ENCODE measurements around the gene BCAP31.

BCAP31 gene

GRCh38 chrX:153724252-153725038 lies at the start of gene BCAP31, which contains the start of gene ABCD1:
BCAP31 (minus strand) TSS chrX:153724387; CDS start chrX:153723244, 1,143 bp downstream.
ABCD1 (plus strand) TSS chrX:153724856; CDS start chrX:153725267, 411 bp downstream.
- DNase-seq, result peak; percentile 85

DNA sequence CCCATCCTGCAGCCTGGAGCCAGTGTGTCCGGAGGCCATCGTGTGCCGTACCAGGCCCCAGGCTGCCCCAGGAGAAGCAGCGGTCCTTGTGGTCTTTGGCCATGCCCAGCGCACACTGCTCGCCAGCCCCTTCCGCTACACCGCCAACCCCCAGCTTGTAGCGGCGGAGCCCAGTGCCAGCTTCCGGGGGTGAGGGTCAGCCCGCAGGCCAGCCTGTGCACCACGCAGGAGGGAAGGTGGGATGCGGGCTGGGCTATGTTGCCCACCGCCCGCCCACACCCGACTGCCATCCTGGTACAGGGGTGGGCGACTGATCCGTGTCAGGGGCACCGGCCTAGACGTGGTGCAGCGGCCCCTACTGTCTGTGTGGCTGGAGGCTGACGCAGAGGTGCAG lies 49.0 kb upstream of the BCAP31 start:
- DNase-seq, result no peak

GRCh38 chrX:153772316-153773217 lies 48.4 kb upstream of the BCAP31 start:
- DNase-seq, result no peak

GRCh38 chrX:153771415-153772315 lies 47.5 kb upstream of the BCAP31 start:
- no peak for DNase-seq

DNA sequence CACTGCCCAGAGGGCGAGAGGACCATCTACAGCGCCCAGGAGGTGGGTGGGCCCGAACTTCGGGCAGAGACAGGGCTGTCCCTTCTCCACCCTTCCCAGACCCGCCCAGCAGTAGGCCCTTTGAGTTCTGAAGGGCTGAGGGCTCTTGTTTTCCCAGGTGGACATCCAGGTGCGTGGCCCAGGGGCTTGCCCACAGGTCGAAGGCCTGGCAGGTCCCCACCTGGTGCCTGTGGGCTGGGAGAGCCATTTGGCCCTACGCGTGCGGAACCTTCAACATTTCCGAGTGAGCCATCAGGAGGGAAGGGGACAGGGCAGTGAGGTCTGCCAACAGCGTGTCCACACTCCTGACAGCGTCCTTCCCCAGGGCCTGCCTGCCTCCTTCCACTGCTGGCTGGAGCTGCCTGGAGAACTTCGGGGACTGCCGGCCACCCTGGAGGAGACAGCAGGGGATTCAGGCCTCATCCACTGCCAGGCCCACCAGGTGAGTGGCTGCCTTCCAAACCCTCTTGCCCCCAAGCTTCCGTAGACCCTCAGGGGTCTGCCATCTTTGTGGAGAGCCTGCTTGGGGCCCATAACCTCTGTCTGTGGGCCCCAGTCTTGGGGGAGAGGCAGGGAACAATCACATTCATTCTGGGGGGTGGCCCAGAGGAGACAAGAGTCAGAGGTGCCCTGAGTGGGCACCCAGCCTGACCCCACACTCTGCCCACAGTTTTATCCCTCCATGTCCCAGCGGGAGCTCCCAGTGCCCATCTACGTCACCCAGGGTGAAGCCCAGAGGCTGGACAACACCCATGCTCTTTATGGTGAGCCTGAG lies 46.6 kb upstream of the BCAP31 start:
- DNase-seq, result no peak

GRCh38 chrX:153769865-153770600 lies 45.8 kb upstream of the BCAP31 start:
- DNase-seq, result no peak

GRCh38 chrX:153769158-153769864 lies 45.1 kb upstream of the BCAP31 start:
- DNase-seq, result no peak

GRCh38 chrX:153768311-153769157 lies 44.3 kb upstream of the BCAP31 start:
- no peak for DNase-seq

DNA sequence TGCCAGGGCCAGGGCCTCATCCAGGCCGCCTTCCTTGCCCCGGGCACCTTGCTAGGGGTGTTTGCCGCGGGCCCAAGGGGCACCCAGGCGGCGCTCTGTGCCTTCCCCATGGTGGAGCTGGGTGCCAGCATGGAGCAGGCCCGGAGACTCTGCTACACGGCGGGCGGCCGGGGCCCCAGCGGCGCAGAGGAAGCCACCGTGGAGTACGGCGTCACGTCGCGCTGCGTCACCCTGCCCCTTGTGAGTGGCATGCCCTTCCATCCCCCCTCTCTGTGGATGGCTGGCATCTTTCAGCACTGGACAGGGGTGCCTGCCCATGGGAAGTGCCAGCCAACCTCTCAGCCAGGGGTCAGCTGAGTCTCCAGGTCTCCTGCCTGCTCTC lies 43.5 kb upstream of the BCAP31 start:
- no peak for DNase-seq

DNA sequence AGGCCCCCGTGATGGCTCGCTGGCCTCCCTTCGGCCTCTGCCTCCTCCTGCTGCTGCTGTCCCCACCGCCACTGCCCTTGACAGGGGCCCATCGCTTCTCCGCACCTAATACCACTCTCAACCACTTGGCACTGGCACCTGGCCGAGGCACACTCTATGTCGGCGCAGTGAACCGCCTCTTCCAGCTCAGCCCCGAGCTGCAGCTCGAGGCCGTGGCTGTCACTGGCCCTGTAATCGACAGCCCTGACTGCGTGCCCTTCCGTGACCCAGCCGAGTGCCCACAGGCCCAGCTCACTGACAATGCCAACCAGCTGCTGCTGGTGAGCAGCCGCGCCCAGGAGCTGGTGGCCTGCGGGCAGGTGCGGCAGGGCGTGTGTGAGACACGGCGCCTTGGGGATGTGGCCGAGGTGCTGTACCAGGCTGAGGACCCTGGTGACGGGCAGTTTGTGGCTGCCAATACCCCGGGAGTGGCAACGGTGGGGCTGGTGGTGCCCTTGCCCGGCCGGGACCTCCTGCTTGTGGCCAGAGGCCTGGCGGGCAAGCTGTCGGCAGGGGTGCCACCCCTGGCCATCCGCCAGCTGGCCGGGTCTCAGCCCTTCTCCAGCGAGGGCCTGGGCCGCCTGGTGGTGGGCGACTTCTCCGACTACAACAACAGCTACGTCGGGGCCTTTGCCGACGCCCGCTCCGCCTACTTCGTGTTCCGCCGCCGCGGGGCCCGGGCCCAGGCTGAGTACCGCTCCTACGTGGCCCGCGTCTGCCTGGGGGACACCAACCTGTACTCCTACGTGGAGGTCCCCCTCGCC lies 42.9 kb upstream of the BCAP31 start:
- DNase-seq, result no peak

GRCh38 chrX:153766098-153766817 lies 42.1 kb upstream of the BCAP31 start:
- peak; percentile 43 for DNase-seq

DNA sequence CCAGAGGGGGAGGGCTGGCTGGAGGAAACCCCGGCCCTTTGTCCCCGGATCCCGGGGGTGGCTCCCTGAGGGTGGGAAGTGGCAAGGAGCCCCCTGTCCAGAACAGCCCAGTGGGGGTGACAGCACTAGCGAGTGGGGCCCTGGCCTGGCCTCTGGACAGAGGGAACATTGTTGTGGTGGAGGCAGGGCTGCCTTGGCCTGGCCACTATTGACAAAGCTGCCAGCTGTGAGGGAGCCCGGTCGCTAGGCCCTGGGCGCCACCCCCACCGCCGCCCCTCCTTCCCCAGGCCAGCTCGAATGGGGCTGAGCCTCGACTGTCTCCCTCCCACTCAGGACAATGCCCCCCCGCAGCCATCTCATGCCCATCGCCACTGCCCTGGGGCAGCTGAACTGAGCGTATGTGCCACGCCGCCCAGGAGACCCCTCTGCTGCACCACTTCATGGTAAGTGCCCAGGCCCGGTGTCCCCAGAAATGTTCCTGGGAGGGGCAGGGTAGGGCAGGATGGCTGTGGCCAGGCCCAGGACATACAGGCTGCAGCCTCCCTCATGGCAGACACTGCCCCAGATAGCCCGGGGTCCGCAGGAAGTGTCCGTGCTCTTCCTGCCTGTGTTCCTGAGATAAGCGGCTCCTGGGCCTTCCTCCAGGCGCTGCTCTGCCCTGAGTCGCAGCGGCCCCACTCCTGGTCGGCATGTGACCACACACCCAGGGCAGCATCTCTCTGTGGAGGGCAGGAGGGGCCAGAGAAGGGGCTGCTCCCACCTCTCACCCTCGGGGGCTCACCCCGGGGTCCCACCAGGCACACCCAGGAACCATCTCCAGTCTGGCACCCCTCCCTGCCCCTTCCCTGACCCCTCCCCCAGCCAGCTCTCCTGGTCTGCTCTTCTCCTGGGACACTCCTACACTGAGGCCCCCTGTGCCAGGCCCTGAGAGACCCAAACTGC lies 41.2 kb upstream of the BCAP31 start:
- DNase-seq, result no peak

GRCh38 chrX:153764786-153765137 lies 40.6 kb upstream of the BCAP31 start:
- DNase-seq, result no peak

DNA sequence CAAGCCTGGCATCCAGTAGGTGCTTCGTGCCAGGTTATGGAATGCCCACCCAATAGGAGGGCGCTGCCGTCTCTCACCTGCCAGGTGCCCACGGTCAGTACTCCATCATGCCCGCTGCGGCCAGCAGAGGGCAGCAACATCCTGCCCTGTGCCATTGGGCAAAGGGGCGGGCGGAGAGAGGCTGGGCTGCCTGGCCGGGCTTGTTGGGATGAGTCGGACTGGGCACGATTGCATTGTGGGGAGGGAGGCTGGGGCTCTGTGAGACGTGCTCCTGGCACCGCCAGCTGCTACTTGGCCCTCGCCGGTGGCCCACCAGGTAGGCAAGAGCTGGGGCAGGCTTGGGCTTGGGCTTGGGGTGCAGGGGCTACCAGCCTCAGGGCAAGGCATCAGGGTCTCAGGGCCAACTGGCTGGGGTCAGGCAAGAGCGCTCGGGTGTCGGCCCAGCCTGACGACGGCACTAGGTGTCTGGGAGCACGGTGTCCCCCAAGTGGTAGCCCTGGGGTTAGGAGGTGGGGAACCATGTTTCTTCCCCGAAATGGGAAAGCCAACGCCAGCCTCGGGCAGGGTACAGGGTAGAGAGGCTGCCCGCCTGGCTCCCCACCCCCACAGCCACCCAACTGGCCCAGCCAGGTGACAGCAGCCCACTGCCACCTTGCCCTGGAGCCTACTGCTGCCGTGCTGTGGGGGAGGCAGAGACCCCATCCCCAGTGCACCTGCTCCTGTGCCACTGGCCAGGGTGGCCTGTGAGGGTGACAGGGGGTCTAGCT lies 40.0 kb upstream of the BCAP31 start, which contains the start of gene PLXNB3:
PLXNB3 (plus strand) TSS at position 261 of the 767 bp plus-strand sequence. CDS start 1,287 bp downstream, outside the sequence.
- DNase-seq, result peak; percentile 76

GRCh38 chrX:153763298-153763932 lies 39.2 kb upstream of the BCAP31 start:
- no peak for DNase-seq
